DMS53 treated with DMSO at 0.1 percent for 48 hours (cell line): ENCODE results near the gene RGL1.
"Not testable (repeated sequence)": the region's sequence is repeated elsewhere in the genome, so short reads cannot be mapped to it uniquely, and the experiment has no call there.

Experiments
- DNase-seq: peaks from one replicate; lab custom pipeline; 2025; ENCODE audit not compliant: unreplicated experiment; lab: John Stamatoyannopoulos, UW

RGL1 gene

DNA sequence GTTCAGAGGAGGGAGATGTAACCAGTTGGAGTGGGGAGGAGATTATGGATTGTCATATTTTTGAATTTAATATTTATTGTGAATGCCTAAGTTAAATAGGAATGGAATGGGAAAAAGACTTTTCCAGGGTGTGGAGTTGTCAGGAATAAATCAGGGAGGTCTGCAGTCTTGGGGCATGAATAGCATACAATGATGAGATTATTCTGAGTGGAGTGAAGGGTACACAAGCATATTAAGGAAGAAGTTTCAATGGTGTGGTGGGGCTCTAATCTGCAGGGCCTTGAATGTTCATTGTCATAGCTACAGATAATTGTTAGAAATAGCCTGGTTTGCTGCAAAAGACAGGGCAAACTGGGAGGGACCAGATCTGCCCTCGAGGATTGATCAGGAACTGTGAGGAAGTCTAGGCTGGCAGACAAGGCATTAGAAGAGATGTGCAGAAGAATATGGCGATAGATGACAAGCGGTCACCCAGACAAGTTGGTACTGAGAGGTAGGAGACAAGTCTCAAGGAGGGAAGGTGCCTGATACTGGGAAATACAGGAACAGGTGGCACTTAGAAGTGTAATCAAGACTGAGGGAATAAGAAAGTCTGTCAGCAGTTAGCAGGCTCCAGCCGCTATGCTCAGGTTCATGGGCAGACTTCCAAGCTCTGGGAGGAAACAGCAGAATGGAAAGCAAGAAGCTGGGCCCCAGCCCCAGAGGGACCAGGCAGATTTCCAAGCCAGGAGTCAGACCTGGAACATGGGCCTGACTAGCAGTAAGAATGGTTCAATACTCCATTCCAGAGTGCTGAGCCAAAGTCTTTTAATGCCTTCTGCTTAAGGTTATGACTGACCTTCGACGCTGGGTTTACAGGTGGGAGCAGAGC is 20.9 kb upstream of the RGL1 start:
- no peak for DNase-seq

DNA sequence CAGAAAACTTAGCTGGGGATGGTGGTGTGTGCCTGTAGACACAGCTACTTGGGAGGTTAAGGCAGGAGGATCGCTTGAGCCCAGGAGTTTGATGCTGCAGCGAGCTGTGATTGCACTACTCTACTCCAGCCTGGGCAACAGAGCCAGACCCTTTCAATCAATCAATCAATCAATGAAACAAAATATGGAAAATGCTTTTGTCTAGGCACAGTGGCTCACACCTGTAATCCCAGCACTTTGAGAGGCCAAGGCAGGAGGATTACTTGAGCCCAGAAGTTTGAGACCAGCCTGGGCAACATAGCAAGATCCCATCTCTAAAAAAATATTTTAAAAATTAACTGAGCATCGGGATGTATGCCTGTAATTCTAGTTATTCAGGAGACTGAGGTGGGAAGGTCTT is 19.0 kb upstream of the RGL1 start:
- DNase-seq, result not testable (repeated sequence)

DNA sequence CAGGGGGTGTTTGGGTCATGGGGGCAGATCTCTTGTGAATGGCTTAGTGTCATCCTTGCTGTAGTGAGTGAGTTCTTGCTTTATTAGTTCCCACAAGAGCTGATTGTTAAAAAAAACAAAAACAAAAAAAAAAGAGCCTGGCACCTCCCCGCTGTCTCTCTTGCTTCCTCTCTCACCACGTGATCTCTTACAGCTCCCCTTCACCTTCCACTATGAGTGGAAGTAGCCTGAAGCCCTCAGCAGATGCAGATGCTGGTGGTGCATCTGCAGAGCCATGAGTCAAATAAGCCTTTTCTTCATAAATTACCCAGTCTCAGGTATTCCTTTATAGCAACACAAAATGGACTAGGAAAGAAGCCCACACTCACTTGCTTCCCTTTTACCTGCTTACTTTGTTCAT is 17.2 kb upstream of the RGL1 start:
- DNase-seq, result no peak

DNA sequence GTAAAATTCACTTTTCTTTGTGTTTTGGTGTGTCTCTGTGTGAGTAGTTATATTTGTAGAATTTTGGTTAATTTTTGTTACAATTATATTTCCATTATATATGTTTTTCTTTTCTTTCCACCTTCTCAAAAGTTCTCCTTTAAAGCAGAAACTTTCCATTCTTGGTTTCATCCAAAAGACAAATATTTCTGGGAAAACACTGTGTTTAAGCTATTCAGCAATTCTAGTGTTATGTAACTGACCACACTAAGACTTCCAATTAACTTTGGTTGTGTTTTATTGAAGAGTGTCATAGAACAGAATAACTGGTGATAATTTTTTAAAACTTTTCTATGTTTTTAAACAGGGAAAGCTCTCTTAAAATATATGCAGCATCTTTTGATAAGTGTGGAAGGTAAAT is 13.6 kb upstream of the RGL1 start:
- DNase-seq, result no peak

DNA sequence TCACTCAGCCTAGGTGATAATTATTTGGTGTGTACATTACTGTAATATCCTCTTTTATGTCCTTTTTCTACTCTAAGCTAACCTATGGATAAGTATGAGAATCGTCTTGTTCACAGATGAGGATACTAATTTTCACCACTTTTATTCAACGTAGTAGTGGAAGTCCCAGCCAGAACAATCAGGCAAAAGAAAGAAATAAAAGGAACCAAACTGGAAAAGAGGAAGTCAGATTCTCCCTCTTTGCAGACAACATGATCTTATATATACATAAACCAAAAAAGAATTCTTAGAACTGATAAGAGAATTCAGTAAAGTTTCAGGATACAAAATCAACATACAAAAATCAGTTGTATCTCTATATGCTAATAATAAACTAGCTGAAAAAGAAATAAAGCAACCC is 12.6 kb upstream of the RGL1 start:
- DNase-seq, result no peak

DNA sequence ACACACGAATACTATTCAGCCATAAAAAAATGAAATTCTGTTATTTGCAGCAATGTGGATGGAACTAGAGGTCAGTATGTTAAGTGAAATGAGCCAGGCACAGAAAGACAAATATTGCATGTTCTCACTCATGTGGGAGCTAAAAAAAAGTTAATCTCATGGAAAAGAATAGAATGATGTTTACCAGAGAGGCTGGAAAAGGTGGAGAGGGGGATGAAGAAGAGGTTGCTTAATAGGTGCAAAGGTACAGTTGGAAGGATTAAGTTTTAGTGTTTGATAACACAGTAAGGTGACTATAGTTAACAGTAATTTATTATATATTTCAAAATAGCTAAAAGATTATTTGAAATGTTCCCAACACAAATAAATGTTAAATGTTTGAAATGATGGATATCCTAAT is 10.8 kb upstream of the RGL1 start:
- no peak for DNase-seq

DNA sequence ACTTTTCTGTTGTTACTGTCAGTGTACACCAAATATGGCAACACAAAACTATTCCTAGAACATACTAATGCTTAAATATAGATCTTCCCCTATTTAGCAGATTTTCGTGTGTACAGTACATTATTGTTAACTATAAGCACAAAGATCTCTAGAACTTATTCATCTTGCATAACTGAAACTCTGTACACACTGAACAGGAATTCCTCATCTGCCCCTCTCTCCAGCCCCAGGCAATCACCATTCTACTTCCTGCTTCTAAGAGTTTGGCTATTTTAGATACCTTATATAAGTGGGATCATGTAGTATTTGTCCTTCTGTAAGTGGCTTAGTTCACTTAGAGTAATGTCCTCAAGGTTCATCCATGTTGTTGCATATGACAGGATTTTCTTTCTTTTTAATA is 4.5 kb upstream of the RGL1 start:
- no peak for DNase-seq

DNA sequence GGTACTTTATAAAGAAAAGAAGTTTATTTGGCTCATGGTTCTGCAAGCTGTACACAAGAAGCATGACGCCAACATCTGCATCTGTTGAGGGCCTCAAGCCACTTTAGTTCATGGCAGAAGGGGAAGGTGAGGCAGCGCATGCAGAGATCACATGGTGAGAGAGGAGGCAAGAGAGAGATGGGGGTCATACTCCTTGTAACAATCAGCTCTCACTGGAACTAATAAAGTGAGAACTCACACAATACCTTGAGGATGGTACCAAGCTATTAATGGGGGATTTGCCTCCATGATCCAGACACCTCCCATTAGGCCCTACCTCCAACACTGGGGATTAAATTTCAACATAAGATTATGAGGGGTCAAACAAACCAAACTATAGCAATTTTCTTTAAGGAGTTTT is 3.3 kb upstream of the RGL1 start:
- no peak for DNase-seq

DNA sequence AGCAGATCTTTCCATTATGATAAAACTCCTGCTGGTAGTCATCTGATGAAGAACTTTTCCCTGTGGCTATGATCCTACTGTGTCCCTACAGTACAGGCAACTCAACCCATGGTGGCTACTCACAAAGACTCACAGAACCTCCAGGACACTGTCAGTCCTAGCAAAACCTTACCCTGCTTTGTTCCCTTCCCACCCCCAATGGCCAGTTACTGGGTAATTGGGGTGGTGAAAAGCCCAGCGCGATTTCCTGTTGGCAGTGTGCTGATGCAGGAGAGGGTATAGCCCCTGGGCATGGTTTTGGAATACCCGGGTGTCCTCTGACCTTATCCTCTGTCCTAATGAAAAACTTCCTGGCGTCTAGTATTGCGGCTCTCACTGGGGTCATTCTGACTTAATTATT is 533 bp upstream of the RGL1 start:
- no peak for DNase-seq

DNA sequence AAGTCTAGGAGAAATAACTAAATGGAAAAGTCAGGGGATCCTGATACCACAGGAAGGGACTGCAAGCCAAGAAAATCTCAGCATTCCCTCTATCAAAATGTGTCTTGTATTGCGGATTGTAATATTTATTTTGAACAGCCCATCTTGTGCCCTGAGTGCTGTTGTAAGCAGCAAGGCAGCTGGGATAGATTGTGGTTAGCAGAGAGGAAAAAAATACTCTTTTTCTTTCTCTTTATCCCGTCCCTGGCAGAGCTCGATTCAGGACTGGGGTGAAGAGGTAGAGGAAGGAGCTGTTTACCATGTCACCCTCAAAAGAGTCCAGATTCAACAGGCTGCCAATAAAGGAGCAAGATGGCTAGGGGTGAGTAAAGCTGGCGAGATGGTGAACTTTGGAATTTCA is 1.2 kb downstream of the RGL1 start:
- no peak for DNase-seq

DNA sequence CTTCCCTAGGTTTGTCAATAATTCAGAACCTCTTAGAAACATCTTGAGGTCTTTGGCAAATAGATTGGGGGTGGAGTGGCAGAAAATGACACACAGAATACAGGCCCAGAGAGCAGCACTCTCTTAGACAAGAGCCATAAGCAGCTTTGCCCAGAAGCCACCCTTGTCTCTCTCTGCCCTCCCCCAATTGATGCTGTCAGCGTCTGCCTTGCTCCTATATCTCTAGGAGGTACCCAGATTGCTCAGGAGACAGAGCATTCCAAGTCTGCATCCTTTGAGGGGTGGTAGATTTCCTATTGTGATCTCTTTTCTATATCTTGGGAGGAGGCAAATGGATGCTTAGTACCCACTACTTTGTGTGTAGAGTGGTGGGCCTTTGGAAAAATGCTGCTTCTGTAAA is 1.8 kb downstream of the RGL1 start:
- no peak for DNase-seq

DNA sequence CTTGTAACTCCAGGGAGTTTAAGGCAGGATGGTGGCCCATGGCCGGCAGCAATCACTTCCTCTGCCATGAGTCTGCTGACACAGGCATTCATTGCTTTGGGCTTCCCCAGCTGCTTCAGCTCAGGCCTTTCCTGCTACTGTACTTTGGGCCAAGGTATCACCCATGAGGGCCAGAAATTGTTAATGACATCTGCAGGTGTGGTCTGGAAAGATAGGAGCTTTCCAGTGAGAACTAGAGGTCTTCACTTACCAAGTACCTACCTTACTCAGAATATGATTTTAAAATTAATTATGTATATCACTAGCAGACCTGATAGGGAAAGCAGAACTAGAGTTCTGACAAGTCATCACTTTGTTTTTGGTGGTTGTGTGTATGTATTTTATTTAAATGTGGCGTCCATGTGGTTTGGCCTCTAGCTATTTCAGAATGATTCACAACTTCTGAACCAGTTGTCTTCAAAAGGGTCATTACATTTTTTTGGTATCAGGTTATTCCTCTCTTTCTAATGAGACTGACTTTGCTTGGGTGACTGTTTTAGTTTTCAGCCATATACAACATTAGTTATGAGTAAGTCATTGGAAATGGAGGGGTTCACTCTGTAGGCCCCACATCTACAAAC is 2.7 kb downstream of the RGL1 start:
- no peak for DNase-seq

DNA sequence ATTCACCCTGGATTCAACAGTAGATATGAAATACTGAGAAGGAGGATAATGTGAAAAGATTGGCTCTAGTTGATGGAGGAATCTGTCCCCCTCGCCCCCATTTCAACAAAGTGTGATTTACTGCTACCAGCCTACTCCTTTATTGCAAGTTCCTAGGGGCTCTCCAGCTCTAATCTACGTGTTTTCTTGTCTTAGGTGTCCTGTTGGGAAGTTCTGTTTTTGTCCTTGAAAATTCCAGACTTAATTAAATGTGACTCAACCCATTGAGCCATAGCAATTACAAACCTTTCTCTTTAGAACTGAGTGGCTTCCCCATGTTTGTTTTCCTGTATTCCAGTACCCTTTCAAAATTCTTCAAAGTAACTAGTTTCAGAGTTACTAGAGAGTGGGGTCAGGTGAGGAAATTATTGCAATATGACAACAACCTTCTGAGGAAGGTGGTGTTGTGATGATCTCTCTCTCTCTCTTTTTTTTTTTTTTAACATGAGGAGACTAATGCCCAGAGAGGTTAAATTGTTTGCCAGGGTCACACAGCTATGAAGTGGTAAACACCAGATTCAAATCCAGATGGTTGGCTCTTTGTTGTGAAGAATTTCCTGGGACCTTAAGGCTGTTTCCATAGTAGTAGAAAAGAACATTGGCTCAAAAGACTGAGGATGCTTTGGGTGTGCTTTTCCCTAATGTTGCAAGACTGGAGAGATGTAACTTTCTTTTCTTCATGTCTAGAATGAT is 3.5 kb downstream of the RGL1 start:
- DNase-seq, result no peak

DNA sequence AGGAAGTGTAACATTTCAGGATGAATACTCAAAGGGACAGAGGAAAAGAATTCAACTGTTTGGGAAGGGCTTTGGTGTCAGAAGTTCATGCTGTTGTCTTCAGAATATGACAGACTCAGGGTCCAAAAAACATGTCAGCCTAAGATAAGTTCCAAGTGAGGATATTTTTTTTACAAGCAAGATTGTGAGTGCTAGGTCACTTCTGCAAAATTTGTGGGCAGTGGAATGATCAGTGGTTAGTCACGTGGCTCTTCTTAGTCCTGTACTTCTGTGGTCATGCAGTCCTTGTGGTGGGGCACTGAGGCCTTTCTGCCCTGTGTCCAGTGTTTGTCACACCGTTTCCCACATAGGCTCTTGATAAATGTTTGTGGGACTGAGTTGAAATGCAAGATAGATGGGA is 5.2 kb downstream of the RGL1 start:
- no peak for DNase-seq

DNA sequence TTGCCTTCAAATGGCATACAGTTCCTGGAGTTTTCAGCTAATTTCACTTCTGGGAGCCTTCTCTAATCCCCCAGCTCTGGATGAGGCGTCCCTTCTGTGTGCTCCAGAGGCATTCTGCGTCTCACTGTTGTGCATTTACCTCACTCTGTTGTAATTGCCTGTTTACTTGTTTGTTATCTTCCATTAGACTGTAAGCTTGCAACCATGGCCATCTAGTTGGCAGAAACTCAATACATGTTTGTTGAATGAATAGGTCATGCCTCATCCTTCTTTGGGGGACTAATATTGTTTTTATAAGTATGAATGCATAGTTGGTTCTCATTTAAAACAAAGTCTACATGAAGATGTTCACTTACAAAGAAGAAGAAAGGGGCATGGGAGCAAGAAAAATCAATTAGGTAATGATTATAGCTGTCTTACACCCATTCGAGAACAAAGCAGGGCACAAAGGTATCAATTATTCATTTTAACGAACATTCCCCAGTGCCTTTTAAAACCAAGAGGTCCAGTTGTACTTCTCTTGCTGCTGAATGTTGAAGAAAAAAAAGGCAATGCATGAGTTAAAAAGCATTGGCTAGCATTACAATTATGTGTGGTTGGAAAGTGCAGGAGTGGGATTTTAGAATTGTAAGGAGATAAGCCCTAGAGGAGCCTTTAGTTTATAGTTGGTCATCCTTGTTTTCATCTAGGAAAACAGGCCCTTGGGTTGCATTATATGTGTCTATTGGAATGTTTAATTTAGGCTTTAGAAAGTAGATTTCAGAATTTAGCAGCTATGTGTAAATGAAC is 6.0 kb downstream of the RGL1 start:
- DNase-seq, result no peak

DNA sequence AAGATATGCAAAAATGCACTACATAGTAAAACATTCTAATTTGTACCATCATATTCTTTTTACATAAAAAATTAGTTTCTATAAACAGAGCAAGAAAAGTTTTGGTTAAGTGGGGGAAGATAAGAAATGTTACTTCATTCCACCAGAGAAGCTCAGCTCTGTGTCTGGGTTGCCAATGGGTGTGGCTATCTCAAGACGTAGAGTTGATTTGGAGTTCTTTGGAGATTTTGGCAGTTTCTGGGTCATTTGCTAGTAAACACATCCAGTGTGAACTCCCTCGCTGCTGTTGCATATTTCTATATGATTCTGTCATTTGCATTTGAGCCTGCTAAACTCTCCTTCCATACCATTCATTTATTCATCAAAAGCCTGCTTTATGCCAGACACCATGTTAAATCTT is 7.2 kb downstream of the RGL1 start:
- DNase-seq, result no peak

DNA sequence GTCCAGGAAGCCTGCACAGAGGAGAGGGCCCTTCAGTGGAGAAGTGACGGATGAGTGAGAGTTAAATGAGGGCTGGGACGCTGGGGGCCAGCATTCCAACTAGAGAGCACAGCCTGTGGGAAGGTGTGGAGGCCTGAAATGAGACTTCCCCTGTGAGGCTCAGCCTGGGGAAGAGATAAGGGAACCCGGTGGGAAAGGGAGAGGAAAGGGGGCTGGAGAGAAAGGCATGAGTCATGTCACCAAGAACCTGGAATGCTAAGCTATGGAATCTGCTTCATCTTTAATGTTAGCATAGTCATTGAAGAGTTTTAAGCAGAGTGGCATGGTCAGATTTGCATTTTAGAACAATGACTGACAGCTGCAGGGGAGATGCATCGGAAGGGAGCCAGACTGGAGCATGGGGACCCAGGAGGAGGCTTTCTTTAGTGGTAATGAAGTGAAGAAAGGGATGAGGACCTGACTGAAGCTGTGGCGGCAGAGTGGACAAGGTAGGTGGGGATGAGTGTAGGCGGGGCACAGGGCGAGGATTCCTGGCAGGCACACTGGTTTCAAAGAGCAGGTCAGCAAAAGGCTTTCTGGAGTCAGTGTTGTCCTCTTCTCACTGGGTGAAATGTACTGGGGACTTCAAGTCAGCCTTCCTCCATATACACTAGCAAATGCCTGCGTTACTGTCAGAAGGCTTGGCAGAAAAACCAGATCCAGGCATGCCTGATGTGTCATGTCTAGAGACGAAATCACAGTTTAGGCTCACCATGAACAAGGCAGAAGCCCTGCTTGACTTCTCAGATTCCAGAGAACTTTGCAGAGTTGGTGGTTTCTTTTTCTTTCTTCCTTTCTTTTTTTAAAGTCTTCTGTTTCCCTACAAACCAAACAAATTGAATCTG is 8.0 kb downstream of the RGL1 start:
- DNase-seq, result no peak

DNA sequence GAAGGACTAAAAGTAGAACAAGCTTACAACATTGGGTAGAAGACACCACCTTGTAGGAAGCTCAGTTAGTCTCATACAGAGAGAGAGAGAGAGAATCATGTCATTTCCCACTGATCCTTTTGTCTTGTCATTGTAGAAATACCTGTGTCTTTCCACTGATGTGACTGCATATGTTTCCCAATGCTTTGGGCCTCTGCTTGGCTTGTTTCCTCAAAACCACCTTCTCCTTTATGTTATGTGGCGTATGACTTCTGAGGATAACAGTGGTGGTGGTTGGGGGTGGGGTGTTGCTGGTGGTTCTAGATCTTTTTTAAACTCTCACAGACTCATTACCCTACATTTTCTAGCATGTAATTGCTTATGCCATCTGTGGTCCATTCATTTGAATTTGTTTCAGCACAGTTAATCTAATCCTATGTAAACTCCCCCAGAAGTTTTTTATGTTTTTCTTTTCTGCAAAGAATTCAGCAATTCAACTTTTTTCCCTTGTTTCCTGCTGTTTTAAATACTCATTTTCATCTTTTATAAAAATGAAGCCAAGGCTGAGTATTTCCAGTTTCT is 9.3 kb downstream of the RGL1 start:
- DNase-seq, result no peak

DNA sequence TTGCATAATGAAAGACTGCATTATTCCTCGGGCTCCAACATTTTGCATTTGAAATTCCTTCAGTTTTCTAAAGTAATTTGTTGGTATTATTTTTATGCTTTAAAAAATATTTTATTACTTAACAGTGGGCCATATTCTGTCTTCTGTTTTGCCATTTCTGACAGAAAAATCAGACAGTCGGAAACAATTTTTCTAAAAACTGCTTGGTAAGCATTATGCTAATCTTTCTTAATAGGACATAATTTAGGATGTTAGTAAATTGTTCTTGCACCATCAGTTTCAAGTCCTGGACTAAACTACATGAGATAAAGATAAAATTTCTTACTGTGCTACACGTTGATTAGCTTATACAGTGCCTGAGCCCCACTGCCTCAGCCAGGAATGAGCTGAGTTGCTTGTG is 11.2 kb downstream of the RGL1 start:
- no peak for DNase-seq
